HG03469 (cell line): ENCODE results near the gene KRTAP20-3.

Experiments
- ATAC-seq: cut with Tn5 transposase; IDR thresholded peaks from one replicate; pipeline ENCODE4 v1.9.1; 2021; ENCODE audit warnings: mild to moderate bottlenecking, moderate library complexity, moderate number of reproducible peaks; ENCODE audit not compliant: unreplicated experiment

The KRTAP20-3 gene

DNA sequence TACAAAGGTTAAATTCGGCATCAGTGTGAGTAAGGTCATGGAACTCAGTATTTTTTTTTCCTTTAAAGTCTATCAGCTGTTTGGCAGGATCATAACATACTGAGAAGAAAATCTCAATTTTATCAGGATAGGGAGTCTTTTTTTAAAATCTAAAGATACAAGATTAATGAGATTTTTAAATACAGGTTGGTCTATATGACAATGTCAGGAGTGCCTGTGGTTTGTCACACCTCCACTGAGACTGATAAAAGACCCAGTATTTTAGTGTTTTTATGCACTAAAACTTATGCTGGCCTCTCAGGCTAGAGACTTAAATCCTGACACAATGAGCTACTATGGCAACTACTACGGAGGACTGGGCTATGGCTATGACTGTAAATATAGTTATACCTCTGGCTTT is at the start of gene KRTAP20-3:
Gene KRTAP20-3, plus strand, starts transcription at position 301 of the 400 bp plus-strand sequence.
- no peak for ATAC-seq

DNA sequence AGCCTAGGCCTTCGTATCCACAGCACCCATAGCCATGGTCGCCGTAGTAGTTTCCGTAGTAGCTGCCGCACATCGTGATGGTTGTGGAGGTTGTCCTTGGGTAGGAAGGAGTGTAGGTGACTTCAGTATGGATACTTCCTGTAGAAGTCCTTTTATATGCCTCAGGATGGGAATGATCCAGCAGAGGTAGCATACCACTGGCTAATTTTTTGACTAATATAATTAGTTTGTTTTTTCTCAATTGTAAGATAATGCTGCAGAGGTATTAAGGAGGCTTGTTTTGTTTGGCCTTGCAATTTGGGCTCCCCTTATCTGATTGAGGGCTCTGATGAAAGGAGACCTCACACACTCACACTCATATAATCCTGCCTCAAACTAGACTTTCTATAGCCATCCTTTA is 43.9 kb upstream of the KRTAP20-3 start, which contains the start of gene KRTAP6-2:
Gene KRTAP6-2, minus strand, starts transcription at position 101 of the 400 bp plus-strand sequence. Its CDS starts 28 bp downstream, at position 73.
- no peak for ATAC-seq

- ATAC-seq: no peak
Measured at GRCh38 chr21:30600787-30601186, 41.9 kb upstream of the KRTAP20-3 start, which contains the start of gene KRTAP22-1. Gene KRTAP22-1, plus strand, starts transcription at chr21:30601087.

- ATAC-seq: no peak
Measured at GRCh38 chr21:30605968-30606367, 36.7 kb upstream of the KRTAP20-3 start.

- ATAC-seq: no peak
Measured at GRCh38 chr21:30612132-30612531, 30.5 kb upstream of the KRTAP20-3 start.

DNA sequence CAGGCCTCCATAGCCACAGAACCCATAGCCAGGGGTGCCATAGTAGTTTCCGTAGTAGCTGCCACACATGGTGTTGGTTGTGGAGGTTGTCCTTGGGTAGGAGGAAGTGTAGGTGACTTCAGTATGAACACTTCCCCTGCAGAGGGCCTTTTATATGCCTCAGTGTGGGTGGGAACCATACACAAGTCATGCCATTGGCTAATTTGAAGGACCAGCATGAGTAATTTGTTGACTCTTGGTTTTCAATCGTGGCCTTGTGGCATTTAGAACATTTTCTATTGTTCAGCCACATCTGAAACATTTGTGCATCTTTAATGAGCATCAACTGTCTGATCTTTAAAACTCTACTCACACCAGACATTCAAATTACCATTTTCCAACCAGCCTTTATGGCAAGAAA is 28.8 kb upstream of the KRTAP20-3 start, which contains the start of gene KRTAP6-1:
Gene KRTAP6-1, minus strand, starts transcription at position 95 of the 400 bp plus-strand sequence. Its CDS starts 26 bp downstream, at position 69.
- ATAC-seq: no peak

DNA sequence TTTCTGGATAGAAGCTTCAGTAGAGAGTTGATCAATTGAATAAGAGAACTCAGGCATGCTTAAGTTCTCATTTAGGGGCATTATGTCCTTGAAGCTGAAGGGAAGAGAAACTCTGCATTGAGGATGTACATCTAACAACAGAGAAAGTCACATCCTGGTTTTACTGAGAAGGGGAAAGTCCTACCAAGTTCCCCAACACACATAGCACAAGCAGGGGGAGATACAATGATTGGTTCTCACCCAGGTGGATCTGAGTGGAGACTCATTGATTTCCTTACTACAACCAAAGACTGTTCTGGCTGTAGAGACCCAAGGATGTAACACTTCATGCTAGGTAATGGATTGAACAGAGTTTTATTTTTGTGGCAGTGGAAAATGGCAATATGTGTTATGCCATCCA is 27.5 kb upstream of the KRTAP20-3 start:
- ATAC-seq: no peak

GRCh38 chr21:30616125-30616524 is 26.5 kb upstream of the KRTAP20-3 start, which contains the start of gene KRTAP20-1:
Gene KRTAP20-1, plus strand, starts transcription at chr21:30616425. Its CDS starts 30 bp downstream, at chr21:30616455.
- no peak for ATAC-seq

DNA sequence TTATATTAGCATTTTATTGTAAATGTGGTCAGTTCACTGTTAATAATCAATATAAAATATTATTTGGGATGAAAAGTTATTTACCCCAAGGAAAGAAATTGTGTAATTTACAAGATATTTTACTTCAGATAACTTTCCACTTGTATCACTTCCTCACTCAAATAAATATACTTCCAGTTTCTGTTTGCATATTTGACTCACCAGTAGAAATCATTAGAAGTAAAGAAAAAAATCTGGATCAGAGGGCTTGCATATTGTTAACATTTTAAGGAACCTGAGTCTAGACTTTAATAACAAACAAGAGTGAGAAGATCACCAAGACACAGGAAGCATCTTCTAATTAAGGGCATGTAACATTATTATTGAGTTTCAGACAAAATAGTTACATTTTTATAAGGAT is 22.6 kb upstream of the KRTAP20-3 start:
- ATAC-seq: no peak

DNA sequence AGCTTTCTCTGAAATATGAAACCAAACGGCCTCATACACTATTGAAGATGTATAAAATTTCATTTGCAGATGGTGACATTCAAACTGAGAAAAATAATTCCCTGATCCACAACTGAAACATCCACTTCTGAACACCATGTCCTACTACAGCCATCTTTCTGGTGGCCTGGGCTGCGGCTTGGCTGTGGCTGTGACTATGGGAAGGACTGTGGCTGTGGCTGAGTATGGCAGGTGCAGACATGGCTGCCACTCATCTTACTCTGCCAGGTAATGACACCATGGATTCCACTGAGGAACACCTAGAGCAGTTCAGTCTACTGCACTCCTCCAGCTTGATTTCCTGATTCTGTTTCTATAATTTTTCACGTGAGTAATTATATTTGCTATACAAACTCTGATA is 22.1 kb upstream of the KRTAP20-3 start, which contains the start of gene KRTAP20-4:
Gene KRTAP20-4, plus strand, starts transcription at position 106 of the 400 bp plus-strand sequence.
- ATAC-seq: no peak

GRCh38 chr21:30623362-30623761 is 19.3 kb upstream of the KRTAP20-3 start:
- no peak for ATAC-seq

- no peak for ATAC-seq
Measured at GRCh38 chr21:30625449-30626165, 17.1 kb upstream of the KRTAP20-3 start.

GRCh38 chr21:30628109-30628508 is 14.6 kb upstream of the KRTAP20-3 start:
- no peak for ATAC-seq

DNA sequence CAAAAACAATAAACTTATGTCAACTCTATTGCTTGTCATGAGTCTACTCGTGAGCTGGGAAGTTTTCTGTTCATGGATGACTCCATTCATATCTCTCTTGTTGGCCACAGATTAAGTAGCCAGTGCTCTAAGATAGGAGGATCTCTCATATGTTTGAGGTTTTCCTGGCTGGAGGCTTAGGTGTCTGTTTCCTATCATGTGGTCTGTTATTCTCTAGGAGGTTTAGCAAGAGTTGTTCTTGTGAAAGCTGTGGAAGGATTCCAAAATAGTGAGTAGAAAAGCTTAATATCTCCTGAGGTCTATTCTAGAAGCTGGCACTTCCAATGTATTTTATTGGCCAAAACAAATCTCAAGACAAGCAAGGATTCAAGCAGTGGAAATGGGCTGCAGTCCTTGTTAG is 13.5 kb upstream of the KRTAP20-3 start:
- no peak for ATAC-seq

- no peak for ATAC-seq
Measured at GRCh38 chr21:30634906-30635305, 7.8 kb upstream of the KRTAP20-3 start, which contains the start of gene KRTAP20-2. Gene KRTAP20-2, plus strand, starts transcription at chr21:30635206. Its CDS starts 58 bp downstream, at chr21:30635264.

DNA sequence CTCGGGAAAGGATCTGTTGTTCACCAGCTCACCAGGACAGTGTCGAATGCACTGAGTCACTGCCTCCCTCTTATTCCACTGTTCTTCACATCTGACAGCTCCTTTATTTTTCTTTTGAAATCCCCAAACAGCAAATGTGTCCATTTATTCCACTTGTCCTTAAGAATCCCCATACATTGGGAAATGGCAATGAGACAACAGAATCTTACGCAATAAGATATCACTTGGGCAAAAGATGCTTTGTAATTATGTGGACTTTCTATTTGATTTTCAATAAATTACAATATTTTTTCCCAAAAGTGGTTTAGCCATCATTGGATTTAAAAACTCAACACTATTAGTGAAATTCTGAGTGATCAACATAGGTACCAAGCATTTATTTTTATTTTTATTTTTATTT is 4.0 kb upstream of the KRTAP20-3 start:
- ATAC-seq: no peak

DNA sequence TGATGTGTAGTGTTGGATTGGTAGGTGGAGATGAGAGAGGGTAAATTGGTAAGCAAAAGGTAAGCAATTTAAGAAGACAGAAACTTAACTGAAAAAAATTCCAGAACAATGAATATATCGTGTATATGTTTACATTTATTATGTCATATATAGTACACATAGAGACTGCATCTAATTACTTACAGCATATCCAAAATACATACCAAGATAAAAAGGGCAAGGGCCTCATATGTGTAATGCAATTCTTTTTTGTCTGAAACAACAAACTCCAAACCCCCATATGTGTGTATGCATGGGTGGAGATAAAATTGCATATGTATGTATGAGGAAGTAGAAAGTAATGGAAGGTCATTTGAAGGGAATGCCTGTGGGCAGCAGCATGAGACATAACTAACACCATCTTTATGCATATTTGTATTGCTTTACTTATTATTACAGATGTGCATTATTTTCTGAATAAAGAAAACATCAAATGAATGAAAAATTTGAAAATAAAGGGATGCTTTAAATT is 4.3 kb downstream of the KRTAP20-3 start:
- no peak for ATAC-seq

GRCh38 chr21:30652891-30653290 is 10.2 kb downstream of the KRTAP20-3 start:
- ATAC-seq: no peak

DNA sequence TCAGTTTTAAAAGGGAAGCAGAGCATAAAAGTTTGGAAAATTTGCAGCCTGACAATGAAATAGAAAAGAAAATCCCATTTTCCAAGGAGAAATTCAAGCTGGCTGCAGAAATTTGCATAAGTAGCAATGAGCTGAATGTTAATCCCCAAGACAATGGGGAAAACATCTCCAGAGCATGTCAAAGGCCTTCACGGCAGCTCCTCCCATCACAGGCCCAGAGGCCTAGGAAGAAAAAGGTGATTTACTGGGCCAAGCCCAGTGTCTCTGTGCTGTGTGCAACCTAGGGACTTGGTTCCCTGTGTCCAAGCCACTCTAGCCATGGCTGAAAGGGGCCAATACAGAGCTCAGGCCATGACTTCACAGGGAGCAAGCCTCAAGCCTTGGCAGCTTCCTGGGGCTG is 26.1 kb downstream of the KRTAP20-3 start:
- ATAC-seq: no peak

GRCh38 chr21:30672985-30673650 is 30.5 kb downstream of the KRTAP20-3 start:
- no peak for ATAC-seq

DNA sequence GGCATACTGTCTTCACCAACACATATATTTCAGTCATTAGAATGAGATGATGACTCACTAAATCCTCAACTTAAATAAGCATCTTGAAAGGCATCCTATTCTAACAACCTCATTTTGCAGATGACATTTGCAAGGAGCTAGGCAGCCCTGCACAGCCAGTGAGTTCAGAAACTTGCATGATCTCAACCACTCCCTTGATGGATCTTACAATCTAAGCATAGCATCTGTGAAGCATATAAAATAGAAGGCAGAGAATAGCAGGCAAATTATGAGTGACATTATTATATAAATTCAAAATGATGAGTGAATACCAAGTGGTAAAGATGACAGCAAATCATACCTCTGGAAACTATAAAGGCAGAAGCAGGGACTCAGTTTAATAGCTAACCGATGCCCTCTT is 31.6 kb downstream of the KRTAP20-3 start:
- ATAC-seq: no peak
